MM.1S (cell line): ENCODE data around the gene ASPN.

Experiments
- CTCF ChIP-seq: fragments of 300-600 bp; sonication (generic); IDR thresholded peaks from 2 replicates; pipeline ENCODE4 v1.5.1; 2016; ENCODE audit warnings: antibody characterized with exemption, low read length, mixed read lengths
- EZH2 ChIP-seq: fragments of 300-600 bp; sonication (generic); optimal IDR thresholded peaks from 2 replicates; pipeline ENCODE3; 2017; ENCODE audit warnings: low read depth, mild to moderate bottlenecking, antibody characterized with exemption, low read length, mixed read lengths
- EZH2phosphoT487 ChIP-seq: fragments of 300-600 bp; sonication (generic); IDR thresholded peaks from 2 replicates; pipeline ENCODE4 v1.6.1; 2018; ENCODE audit warnings: antibody characterized with exemption, low read length

GRCh38 chr9:92499701-92500100, 17.4 kb upstream of the ASPN start:
- TF ChIP-seq CTCF (no peak), EZH2 (no peak), EZH2phosphoT487 (no peak)
